H9 (cell line): Measurements from ENCODE around the gene SPSB3. TPM values are rescaled to one million over a fixed set of nuclear protein-coding genes. Genes with fewer than 3 reads are reported as not detected.

Experiments
- DNase-seq: peaks from one replicate; pipeline ENCODE4 v3.0.0-alpha.2; 2017
- H2AFZ ChIP-seq: one replicate; pipeline ENCODE4 v1.6.1; 2013; ENCODE audit warnings: mild to moderate bottlenecking, low read length, control low read depth, moderate library complexity
- H2AK5ac ChIP-seq: 2 replicates; pipeline ENCODE4 v1.6.1; 2013; ENCODE audit warnings: low read length, control low read depth, mixed read lengths; ENCODE audit not compliant: insufficient read length
- H2BK120ac ChIP-seq: one replicate; pipeline ENCODE4 v1.6.1; 2013; ENCODE audit warnings: low read depth, mild to moderate bottlenecking, low read length, control low read depth, inconsistent platforms; ENCODE audit not compliant: poor library complexity, severe bottlenecking
- H2BK12ac ChIP-seq: 2 replicates; pipeline ENCODE4 v1.6.1; 2013; ENCODE audit warnings: low read length, control low read depth, mixed read lengths, low read depth; ENCODE audit not compliant: insufficient read length
- H2BK15ac ChIP-seq: 2 replicates; pipeline ENCODE4 v1.6.1; 2013; ENCODE audit warnings: low read depth, low read length, control low read depth
- H2BK20ac ChIP-seq: one replicate; pipeline ENCODE4 v1.6.1; 2013; ENCODE audit warnings: low read depth, mild to moderate bottlenecking, low read length, control low read depth, inconsistent platforms; ENCODE audit not compliant: poor library complexity, severe bottlenecking
- H2BK5ac ChIP-seq: 2 replicates; pipeline ENCODE4 v1.6.1; 2013; ENCODE audit warnings: low read length, control low read depth, mixed read lengths; ENCODE audit not compliant: insufficient read length
- H3K14ac ChIP-seq: 2 replicates; pipeline ENCODE4 v1.6.1; 2013; ENCODE audit warnings: low read length, control low read depth; ENCODE audit not compliant: insufficient read depth
- H3K18ac ChIP-seq: 2 replicates; pipeline ENCODE4 v1.6.1; 2013; ENCODE audit warnings: low read depth, mild to moderate bottlenecking, mixed read lengths, low read length, control low read depth; ENCODE audit not compliant: insufficient read length
- H3K23ac ChIP-seq: 2 replicates; pipeline ENCODE4 v1.6.1; 2013; ENCODE audit warnings: low read length, control low read depth, mixed read lengths, low read depth; ENCODE audit not compliant: insufficient read length
- H3K23me2 ChIP-seq: 2 replicates; pipeline ENCODE4 v1.6.1; 2013; ENCODE audit warnings: low read depth, mild to moderate bottlenecking, mixed read lengths, low read length, control low read depth; ENCODE audit not compliant: insufficient read length, poor library complexity, severe bottlenecking
- H3K27ac ChIP-seq: 2 replicates; pipeline ENCODE4 v1.5.1; 2013; ENCODE audit warnings: low read length, control low read depth, mixed read lengths, low read depth; ENCODE audit not compliant: insufficient read length
- H3K27me3 ChIP-seq: 2 replicates; pipeline ENCODE4 v1.6.1; 2013; ENCODE audit warnings: low read length, control low read depth, inconsistent platforms; ENCODE audit not compliant: insufficient read depth
- H3K4ac ChIP-seq: 2 replicates; pipeline ENCODE4 v1.6.1; 2013; ENCODE audit warnings: low read depth, mild to moderate bottlenecking, control low read depth, inconsistent platforms, low read length, moderate library complexity
- H3K4me1 ChIP-seq: 2 replicates; pipeline ENCODE4 v1.6.1; 2013; ENCODE audit warnings: low read length, control low read depth, inconsistent platforms; ENCODE audit not compliant: insufficient read depth
- H3K4me2 ChIP-seq: 2 replicates; pipeline ENCODE4 v1.6.1; 2013; ENCODE audit warnings: low read length, control low read depth, mixed read lengths; ENCODE audit not compliant: insufficient read length, insufficient read depth
- H3K56ac ChIP-seq: 2 replicates; pipeline ENCODE4 v1.6.1; 2013; ENCODE audit warnings: low read depth, mild to moderate bottlenecking, mixed read lengths, low read length, control low read depth; ENCODE audit not compliant: insufficient read length
- H3K79me1 ChIP-seq: 2 replicates; pipeline ENCODE4 v1.6.1; 2013; ENCODE audit warnings: low read depth, mild to moderate bottlenecking, moderate library complexity, low read length, control low read depth, inconsistent platforms; ENCODE audit not compliant: insufficient read depth, poor library complexity, severe bottlenecking
- H3K79me2 ChIP-seq: 2 replicates; pipeline ENCODE4 v1.6.1; 2013; ENCODE audit warnings: low read length, control low read depth, inconsistent platforms; ENCODE audit not compliant: insufficient read depth
- H3K9ac ChIP-seq: 2 replicates; pipeline ENCODE4 v1.6.1; 2013; ENCODE audit warnings: low read length, control low read depth, mixed read lengths; ENCODE audit not compliant: insufficient read length; ENCODE audit errors: extremely low read depth
- H3K9me3 ChIP-seq: one replicate; pipeline ENCODE4 v1.6.1; 2013; ENCODE audit warnings: low read depth, low read length, inconsistent platforms; ENCODE audit not compliant: control insufficient read depth
- H3T11ph ChIP-seq: one replicate; pipeline ENCODE4 v1.6.1; 2013; ENCODE audit warnings: mild to moderate bottlenecking, low read length, control low read depth, inconsistent platforms
- H4K20me1 ChIP-seq: one replicate; pipeline ENCODE4 v1.6.1; 2013; ENCODE audit not compliant: control insufficient read depth, insufficient read length, insufficient read depth
- H4K5ac ChIP-seq: 2 replicates; pipeline ENCODE4 v1.6.1; 2013; ENCODE audit warnings: low read depth, mild to moderate bottlenecking, mixed read lengths, low read length, control low read depth; ENCODE audit not compliant: insufficient read length
- H4K8ac ChIP-seq: replicated peaks from 2 replicates; pipeline ENCODE4 v1.6.1; 2013; ENCODE audit warnings: low read length, control low read depth, mixed read lengths, low read depth; ENCODE audit not compliant: insufficient read length
- H4K91ac ChIP-seq: 2 replicates; pipeline ENCODE4 v1.6.1; 2013; ENCODE audit warnings: low read depth, mild to moderate bottlenecking, moderate library complexity, mixed read lengths, low read length, control low read depth; ENCODE audit not compliant: insufficient read length
- H3K27ac Mint-ChIP-seq, 3 experiments: 2 replicates in 2 of 3; 3 replicates in 1 of 3; pipeline ENCODE4 v1.8.0; 2020 to 2021; ENCODE audit warnings: mixed read lengths in 3 of 3, mild to moderate bottlenecking in 1 of 3, moderate library complexity in 1 of 3
- H3K27me3 Mint-ChIP-seq: 2 replicates; pipeline ENCODE4 v1.8.0; 2021; ENCODE audit warnings: low read depth, mild to moderate bottlenecking, moderate library complexity, mixed read lengths
- H3K36me3 Mint-ChIP-seq, 3 experiments: 2 replicates in 2 of 3; 3 replicates in 1 of 3; pipeline ENCODE4 v1.8.0; 2020 to 2021; ENCODE audit warnings: low read depth in 3 of 3, mixed read lengths in 3 of 3; ENCODE audit not compliant: insufficient read depth in 1 of 3
- H3K4me1 Mint-ChIP-seq, 2 experiments: 2 replicates each; pipeline ENCODE4 v1.8.0; 2020; ENCODE audit warnings: mixed read lengths in 2 of 2
- H3K4me3 Mint-ChIP-seq, 2 experiments: 2 replicates in 1 of 2; 3 replicates in 1 of 2; pipeline ENCODE4 v1.8.0; 2020 to 2021; ENCODE audit warnings: mild to moderate bottlenecking in 2 of 2, mixed read lengths in 2 of 2, moderate library complexity in 1 of 2
- H3K9me3 Mint-ChIP-seq, 2 experiments: 2 replicates in 1 of 2; 3 replicates in 1 of 2; pipeline ENCODE4 v1.8.0; 2020; ENCODE audit warnings: mild to moderate bottlenecking in 2 of 2, mixed read lengths in 2 of 2, moderate library complexity in 1 of 2
- CTCF ChIP-seq: fragments of 200-600 bp; sonication (generic); conservative IDR thresholded peaks from 3 replicates; pipeline ENCODE4 v1.8.0; 2021; ENCODE audit warnings: antibody characterized with exemption, mild to moderate bottlenecking
- WGBS: extraction: QIAGEN DNeasy Blood & Tissue Kit; methylation state at CpG from one replicate; pipeline ENCODE4 v1.1.7; 2013; ENCODE audit warnings: missing lambda C conversion rate, low lambda C conversion rate, mixed read lengths; ENCODE audit not compliant: insufficient read length; ENCODE audit errors: extremely low coverage; 5-methylcytosine and 5-hydroxymethylcytosine counted together
- total RNA-seq: library from RNA; stranded (reverse); gene quantifications from 2 replicates; pipeline ENCODE4 v1.2.1, GENCODE V29; 2021

SPSB3 gene
- total RNA-seq, 1 experiment from 2014 or later = 19.9 TPM

DNA sequence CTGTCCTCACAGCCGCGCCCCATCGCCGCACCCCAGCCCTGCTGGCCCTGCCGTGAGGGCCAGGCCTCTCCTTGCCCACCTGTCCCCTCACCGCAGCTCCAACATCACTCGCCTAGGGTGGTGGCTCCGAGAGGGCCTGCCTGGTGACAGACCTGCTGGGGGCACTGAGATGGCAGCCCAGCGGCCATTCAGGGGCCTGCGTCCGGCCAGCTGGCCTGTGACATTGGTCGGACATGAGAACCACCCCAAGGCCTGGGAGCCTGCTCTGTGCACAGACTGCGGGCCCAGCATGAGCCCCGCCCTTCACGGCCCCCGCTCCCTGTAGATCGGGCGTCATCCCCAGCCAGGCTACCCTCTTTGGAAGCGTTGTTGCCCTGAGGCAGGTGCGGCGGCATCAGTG, 22.9 kb downstream of the SPSB3 start:
- H3K4me3 Mint-ChIP-seq = no peak overlapping the region
- Histone ChIP-seq H3K79me2 (no peaks in the 10 kb centered on the region), H3K23me2 (peaks cover 3% of the 10 kb centered on the region), H3K79me1 (no peaks in the 10 kb centered on the region), H3K4ac (no peak overlapping the region), H2BK5ac (no peak overlapping the region), H4K20me1 (no peaks in the 10 kb centered on the region), H4K91ac (no peak overlapping the region), H3K9ac (no peak overlapping the region), H3K18ac (no peak overlapping the region), H3K27me3 (no peaks in the 10 kb centered on the region), H4K8ac (no peak overlapping the region), H3K56ac (no peak overlapping the region), H3T11ph (no peak overlapping the region), H2BK120ac (no peak overlapping the region), H2AFZ (no peak overlapping the region), H4K5ac (no peak overlapping the region), H3K4me1 (no peaks in the 10 kb centered on the region), H3K4me2 (no peak overlapping the region), H2BK12ac (no peak overlapping the region), H2BK20ac (no peak overlapping the region), H2AK5ac (no peak overlapping the region), H3K23ac (no peak overlapping the region), H3K27ac (no peak overlapping the region), H3K9me3 (no peaks in the 10 kb centered on the region), H2BK15ac (no peak overlapping the region), H3K14ac (no peak overlapping the region)
- no peaks in the 10 kb centered on the region for H3K4me1 Mint-ChIP-seq
- no CpG with 5 or more reads among the region's 21 CpGs for WGBS
- no peaks in the 10 kb centered on the region for H3K27me3 Mint-ChIP-seq
- H3K36me3 Mint-ChIP-seq = peaks cover 5 to 15% (median 14%) of the 10 kb centered on the region in 3 experiments; a peak in 6 of 7 replicates
- TF ChIP-seq CTCF = no peak
- H3K27ac Mint-ChIP-seq = no peak overlapping the region
- H3K9me3 Mint-ChIP-seq = no peaks in the 10 kb centered on the region
- no peak for DNase-seq
